ENCODE data around the gene COL23A1.

Gene COL23A1

GRCh38 chr5:178398901-178399700 is 191.1 kb downstream of the COL23A1 start:
- H3K36me3 ChIP-seq (ENCODE audit: control insufficient read depth, low read depth, low read length): no peaks in the 10 kb centered on the region
- no peaks in the 10 kb centered on the region for H3K27me3 ChIP-seq (ENCODE audit: control insufficient read depth, insufficient read depth, low read length)
- no peak overlapping the region for H3K9ac ChIP-seq (ENCODE audit: low read length)
- no peak overlapping the region for H3K4me3 ChIP-seq (ENCODE audit: low read length)
- no peaks in the 10 kb centered on the region for H3K9me3 ChIP-seq (ENCODE audit: control insufficient read depth, low read depth, low read length)
- no peak overlapping the region for H3K27ac ChIP-seq (ENCODE audit: low read length)
- peaks cover 3% of the 10 kb centered on the region for H3K4me1 ChIP-seq (ENCODE audit: control insufficient read depth, low read depth, low read length)

DNA sequence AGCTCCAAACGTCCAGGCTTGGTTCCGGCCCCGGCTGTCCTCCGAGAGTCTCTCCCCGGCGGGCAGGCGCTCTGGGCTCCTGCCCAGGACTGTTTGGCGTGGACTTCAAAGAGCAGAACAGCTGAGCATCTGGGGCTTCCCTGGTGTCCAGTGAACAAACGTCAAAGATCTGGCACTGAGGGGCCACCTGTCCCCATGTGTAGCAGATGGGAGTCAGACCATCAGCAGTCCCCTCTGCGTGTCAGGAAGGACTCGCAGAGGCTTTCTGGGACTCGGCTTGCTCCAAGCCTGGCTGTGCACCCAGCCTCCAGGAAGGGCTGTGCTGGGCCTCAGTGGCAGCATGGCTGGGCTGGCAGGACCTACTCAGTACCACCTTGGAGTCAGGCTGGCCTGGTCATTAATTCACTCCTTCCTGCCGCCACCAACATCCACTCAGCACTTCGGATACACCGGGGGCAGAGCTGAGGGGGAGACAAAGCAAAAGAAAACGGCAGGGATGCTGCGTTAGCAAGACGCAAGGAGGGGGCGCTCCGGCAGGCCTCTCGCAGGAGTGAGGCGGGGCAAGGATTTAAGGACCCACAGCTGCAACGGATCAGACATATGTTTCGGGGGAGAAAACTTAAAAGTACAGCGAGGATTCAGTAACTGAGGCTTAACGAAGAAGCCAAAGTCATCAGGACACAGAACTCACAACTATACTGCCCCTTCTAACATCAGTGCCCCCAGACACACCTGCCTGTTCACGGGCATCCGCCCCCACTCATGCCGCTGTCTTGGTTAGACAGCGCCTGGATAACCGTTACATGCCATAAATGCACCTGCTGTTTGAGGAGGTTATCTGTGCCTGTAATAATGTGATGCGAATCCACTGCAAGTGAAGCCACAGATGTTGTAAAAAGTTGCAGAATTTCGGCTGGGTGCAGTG is 193.1 kb downstream of the COL23A1 start:
- Histone ChIP-seq H3K4me1 (ENCODE audit: control insufficient read depth, low read depth, low read length) (peaks cover 8% of the 10 kb centered on the region), H3K4me3 (ENCODE audit: low read length) (no peak overlapping the region), H3K9me3 (ENCODE audit: control insufficient read depth, low read depth, low read length) (no peaks in the 10 kb centered on the region), H3K9ac (ENCODE audit: low read length) (no peak overlapping the region), H3K27ac (ENCODE audit: low read length) (no peak overlapping the region), H3K36me3 (ENCODE audit: control insufficient read depth, low read depth, low read length) (no peaks in the 10 kb centered on the region), H3K27me3 (ENCODE audit: control insufficient read depth, insufficient read depth, low read length) (no peaks in the 10 kb centered on the region)

DNA sequence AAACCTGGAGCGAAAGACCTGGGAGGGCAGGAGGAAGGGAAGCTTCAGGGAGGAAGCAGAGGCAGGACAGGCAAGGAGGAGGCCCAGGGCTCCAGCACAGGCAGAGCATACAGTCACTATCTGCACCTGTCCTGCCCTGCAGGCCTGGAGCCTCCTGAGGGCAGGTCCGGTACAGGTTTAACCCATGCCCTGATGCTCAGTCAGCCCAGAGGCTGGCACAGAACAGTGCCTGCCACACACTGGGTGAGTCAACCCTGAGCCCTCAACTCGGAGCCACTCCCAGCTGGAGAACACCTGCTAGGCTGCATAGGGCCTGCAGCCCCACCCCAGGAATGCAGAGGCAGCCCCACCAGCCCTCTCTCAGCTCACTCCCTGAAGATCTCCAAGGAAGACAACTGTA is 196.1 kb downstream of the COL23A1 start:
- H3K4me3 ChIP-seq (ENCODE audit: low read length): no peak overlapping the region
- H3K27ac ChIP-seq (ENCODE audit: low read length): no peak overlapping the region
- H3K27me3 ChIP-seq (ENCODE audit: control insufficient read depth, insufficient read depth, low read length): no peaks in the 10 kb centered on the region
- peaks cover 4% of the 10 kb centered on the region for H3K4me1 ChIP-seq (ENCODE audit: control insufficient read depth, low read depth, low read length)
- no peaks in the 10 kb centered on the region for H3K36me3 ChIP-seq (ENCODE audit: control insufficient read depth, low read depth, low read length)
- H3K9me3 ChIP-seq (ENCODE audit: control insufficient read depth, low read depth, low read length): no peaks in the 10 kb centered on the region
- no peak overlapping the region for H3K9ac ChIP-seq (ENCODE audit: low read length)

- H3K4me3 ChIP-seq (ENCODE audit: low read length): no peak overlapping the region
- H3K27me3 ChIP-seq (ENCODE audit: control insufficient read depth, insufficient read depth, low read length): no peaks in the 10 kb centered on the region
- H3K27ac ChIP-seq (ENCODE audit: low read length): no peak overlapping the region
- H3K4me1 ChIP-seq (ENCODE audit: control insufficient read depth, low read depth, low read length): peaks cover 4% of the 10 kb centered on the region
- no peak overlapping the region for H3K9ac ChIP-seq (ENCODE audit: low read length)
- H3K9me3 ChIP-seq (ENCODE audit: control insufficient read depth, low read depth, low read length): no peaks in the 10 kb centered on the region
- H3K36me3 ChIP-seq (ENCODE audit: control insufficient read depth, low read depth, low read length): no peaks in the 10 kb centered on the region
Observed at GRCh38 chr5:178392931-178393394, 197.2 kb downstream of the COL23A1 start.

DNA sequence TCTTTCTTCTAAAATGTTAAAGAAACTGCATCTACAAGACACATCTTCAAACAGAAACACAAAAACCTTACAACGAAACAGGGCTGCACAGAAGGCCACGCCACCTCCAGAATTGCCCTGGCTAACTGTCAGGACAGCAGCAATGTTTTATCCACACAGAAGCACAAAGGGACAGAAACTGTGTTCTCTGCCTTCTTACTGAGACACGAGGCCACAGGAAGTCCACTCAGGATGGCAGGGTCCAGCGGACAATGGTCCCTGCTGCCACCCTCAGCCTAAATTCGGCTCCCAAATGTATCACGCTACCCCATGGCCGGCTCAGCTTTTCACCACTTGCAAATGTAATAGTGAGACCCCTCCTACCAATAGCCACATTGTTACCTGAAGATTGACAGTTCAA is 197.8 kb downstream of the COL23A1 start:
- peaks cover 7% of the 10 kb centered on the region for H3K4me1 ChIP-seq (ENCODE audit: control insufficient read depth, low read depth, low read length)
- H3K27ac ChIP-seq (ENCODE audit: low read length): no peak overlapping the region
- H3K36me3 ChIP-seq (ENCODE audit: control insufficient read depth, low read depth, low read length): no peaks in the 10 kb centered on the region
- H3K9ac ChIP-seq (ENCODE audit: low read length): no peak overlapping the region
- no peaks in the 10 kb centered on the region for H3K27me3 ChIP-seq (ENCODE audit: control insufficient read depth, insufficient read depth, low read length)
- no peak overlapping the region for H3K4me3 ChIP-seq (ENCODE audit: low read length)
- H3K9me3 ChIP-seq (ENCODE audit: control insufficient read depth, low read depth, low read length): no peaks in the 10 kb centered on the region

DNA sequence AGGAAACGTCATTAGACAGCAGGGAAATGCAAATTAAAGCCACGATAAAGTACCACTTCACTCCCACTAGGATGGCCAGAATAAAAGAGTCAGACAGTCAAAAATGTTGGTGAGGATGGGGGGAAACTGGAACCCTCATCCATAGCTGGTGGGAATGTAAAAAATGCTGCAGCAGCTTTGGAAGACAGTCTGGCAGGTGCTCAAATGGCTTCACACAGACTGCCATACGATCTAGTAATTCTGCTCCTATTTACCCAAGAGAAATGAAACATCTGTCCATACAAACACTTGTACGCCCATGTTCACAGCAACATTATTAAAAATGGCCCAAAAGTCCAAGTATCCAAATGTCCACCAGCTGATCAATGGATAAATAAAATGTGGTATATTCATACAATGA is 198.7 kb downstream of the COL23A1 start:
- Histone ChIP-seq H3K36me3 (ENCODE audit: control insufficient read depth, low read depth, low read length) (no peaks in the 10 kb centered on the region), H3K27me3 (ENCODE audit: control insufficient read depth, insufficient read depth, low read length) (no peaks in the 10 kb centered on the region), H3K27ac (ENCODE audit: low read length) (no peak overlapping the region), H3K9ac (ENCODE audit: low read length) (no peak overlapping the region), H3K4me1 (ENCODE audit: control insufficient read depth, low read depth, low read length) (peaks cover 15% of the 10 kb centered on the region), H3K4me3 (ENCODE audit: low read length) (no peak overlapping the region), H3K9me3 (ENCODE audit: control insufficient read depth, low read depth, low read length) (no peaks in the 10 kb centered on the region)

- Histone ChIP-seq H3K27ac (ENCODE audit: low read length) (no peak overlapping the region), H3K4me3 (ENCODE audit: low read length) (no peak overlapping the region), H3K36me3 (ENCODE audit: control insufficient read depth, low read depth, low read length) (no peaks in the 10 kb centered on the region), H3K9ac (ENCODE audit: low read length) (no peak overlapping the region), H3K9me3 (ENCODE audit: control insufficient read depth, low read depth, low read length) (no peaks in the 10 kb centered on the region), H3K4me1 (ENCODE audit: control insufficient read depth, low read depth, low read length) (peaks cover 19% of the 10 kb centered on the region), H3K27me3 (ENCODE audit: control insufficient read depth, insufficient read depth, low read length) (no peaks in the 10 kb centered on the region)
Observed at GRCh38 chr5:178389796-178390195, 200.4 kb downstream of the COL23A1 start.

GRCh38 chr5:178389026-178389729 is 201.0 kb downstream of the COL23A1 start:
- no peak overlapping the region for H3K27ac ChIP-seq (ENCODE audit: low read length)
- H3K4me1 ChIP-seq (ENCODE audit: control insufficient read depth, low read depth, low read length): peaks cover 21% of the 10 kb centered on the region
- H3K4me3 ChIP-seq (ENCODE audit: low read length): no peak overlapping the region
- no peak overlapping the region for H3K9ac ChIP-seq (ENCODE audit: low read length)
- no peaks in the 10 kb centered on the region for H3K36me3 ChIP-seq (ENCODE audit: control insufficient read depth, low read depth, low read length)
- H3K9me3 ChIP-seq (ENCODE audit: control insufficient read depth, low read depth, low read length): no peaks in the 10 kb centered on the region
- no peaks in the 10 kb centered on the region for H3K27me3 ChIP-seq (ENCODE audit: control insufficient read depth, insufficient read depth, low read length)

GRCh38 chr5:178388386-178389025 is 201.7 kb downstream of the COL23A1 start:
- Histone ChIP-seq H3K27me3 (ENCODE audit: control insufficient read depth, insufficient read depth, low read length) (no peaks in the 10 kb centered on the region), H3K4me1 (ENCODE audit: control insufficient read depth, low read depth, low read length) (peaks cover 26% of the 10 kb centered on the region), H3K27ac (ENCODE audit: low read length) (no peak overlapping the region), H3K9me3 (ENCODE audit: control insufficient read depth, low read depth, low read length) (no peaks in the 10 kb centered on the region), H3K36me3 (ENCODE audit: control insufficient read depth, low read depth, low read length) (no peaks in the 10 kb centered on the region), H3K4me3 (ENCODE audit: low read length) (no peak overlapping the region), H3K9ac (ENCODE audit: low read length) (no peak overlapping the region)

- no peak overlapping the region for H3K9ac ChIP-seq (ENCODE audit: low read length)
- no peaks in the 10 kb centered on the region for H3K9me3 ChIP-seq (ENCODE audit: control insufficient read depth, low read depth, low read length)
- H3K4me3 ChIP-seq (ENCODE audit: low read length): no peak overlapping the region
- peaks cover 27% of the 10 kb centered on the region for H3K4me1 ChIP-seq (ENCODE audit: control insufficient read depth, low read depth, low read length)
- no peaks in the 10 kb centered on the region for H3K36me3 ChIP-seq (ENCODE audit: control insufficient read depth, low read depth, low read length)
- H3K27me3 ChIP-seq (ENCODE audit: control insufficient read depth, insufficient read depth, low read length): no peaks in the 10 kb centered on the region
- H3K27ac ChIP-seq (ENCODE audit: low read length): no peak overlapping the region
Observed at GRCh38 chr5:178387856-178388190, 202.4 kb downstream of the COL23A1 start.
